Activated CD8-positive, alpha-beta T cell treated with anti-CD3 and anti-CD28 coated beads for 36 hours (primary cell): ENCODE data around the gene ENKD1. TPM values are rescaled to one million over a fixed set of nuclear protein-coding genes. Genes with fewer than 3 reads are reported as not detected.

Source experiments
- ATAC-seq: fragments of 200-7000 bp; cut with Tn5 transposase; one replicate; pipeline ENCODE4 v1.10.0; 2021; ENCODE audit warnings: mild to moderate bottlenecking, moderate library complexity
- CTCF ChIA-PET: fragments of 350-600 bp; sonication (Branson Sonifier 250); formaldehyde crosslinking; loops from one replicate; lab custom pipeline; 2021; ENCODE audit warnings: antibody characterized with exemption; lab: Charles Lee
- POLR2A ChIA-PET: fragments of 350-600 bp; sonication (Branson Sonifier 250); formaldehyde crosslinking; loops from one replicate; lab custom pipeline; 2021; ENCODE audit warnings: antibody characterized with exemption; lab: Charles Lee
- DNase-seq: peaks from one replicate; pipeline ENCODE4 v3.0.0-alpha.2; 2020
- H3K27ac Mint-ChIP-seq: one replicate; pipeline ENCODE4 v1.8.0; 2021; ENCODE audit warnings: mild to moderate bottlenecking, mixed read lengths
- H3K27me3 Mint-ChIP-seq: one replicate; pipeline ENCODE4 v1.8.0; 2021; ENCODE audit warnings: mixed read lengths
- H3K36me3 Mint-ChIP-seq: one replicate; pipeline ENCODE4 v1.8.0; 2021; ENCODE audit warnings: low read depth, mixed read lengths
- H3K4me1 Mint-ChIP-seq: one replicate; pipeline ENCODE4 v1.8.0; 2021; ENCODE audit warnings: low read depth, mixed read lengths
- H3K4me3 Mint-ChIP-seq: one replicate; pipeline ENCODE4 v1.8.0; 2021; ENCODE audit warnings: mild to moderate bottlenecking, moderate library complexity, mixed read lengths
- H3K9me3 Mint-ChIP-seq: one replicate; pipeline ENCODE4 v1.8.0; 2021; ENCODE audit warnings: mixed read lengths
- intact Hi-C: fragments of 100-400 bp; cut with micrococcal nuclease; formaldehyde crosslinking; loops from one replicate; pipeline ENCODE4 v1.10.0; 2022
- total RNA-seq, 2 experiments: library from RNA; stranded (reverse); gene quantifications; one replicate each; pipeline ENCODE4 v1.2.3, GENCODE V29; 2021
- TF ChIP-seq, protein P1 (sequence below): fragments of 200-600 bp; IDR thresholded peaks from one replicate; pipeline ENCODE4 v1.8.0; 2022; ENCODE audit warnings: antibody characterized with exemption, mild to moderate bottlenecking

ENKD1 gene
- total RNA-seq, 2 experiments from 2014 or later = 8.4 to 8.9 TPM

GRCh38 chr16:67665598-67665997, 952 bp downstream of the ENKD1 start:
- Mint-ChIP-seq H3K27ac (no peak overlapping the region), H3K4me1 (peaks cover 19% of the 10 kb centered on the region), H3K27me3 (no peaks in the 10 kb centered on the region), H3K9me3 (no peaks in the 10 kb centered on the region), H3K4me3 (peak overlapping the region; percentile 76), H3K36me3 (peaks cover 3% of the 10 kb centered on the region)
- POLR2A ChIA-PET = interaction anchor here (0.5 to 3.4 kb wide), 5 partner anchors 13 to 128 kb away, joined by 3 to 14 read pairs (median 4); partner anchors contain the start of gene CARMIL2
- no peak for ATAC-seq
- CTCF ChIA-PET = interaction anchor here (0.7 to 14.7 kb wide), 6 partner anchors 21 to 151 kb away, joined by 3 to 154 read pairs (median 14); partner anchors contain the start of genes CARMIL2 and CTCF
- TF ChIP-seq, protein P1, sequence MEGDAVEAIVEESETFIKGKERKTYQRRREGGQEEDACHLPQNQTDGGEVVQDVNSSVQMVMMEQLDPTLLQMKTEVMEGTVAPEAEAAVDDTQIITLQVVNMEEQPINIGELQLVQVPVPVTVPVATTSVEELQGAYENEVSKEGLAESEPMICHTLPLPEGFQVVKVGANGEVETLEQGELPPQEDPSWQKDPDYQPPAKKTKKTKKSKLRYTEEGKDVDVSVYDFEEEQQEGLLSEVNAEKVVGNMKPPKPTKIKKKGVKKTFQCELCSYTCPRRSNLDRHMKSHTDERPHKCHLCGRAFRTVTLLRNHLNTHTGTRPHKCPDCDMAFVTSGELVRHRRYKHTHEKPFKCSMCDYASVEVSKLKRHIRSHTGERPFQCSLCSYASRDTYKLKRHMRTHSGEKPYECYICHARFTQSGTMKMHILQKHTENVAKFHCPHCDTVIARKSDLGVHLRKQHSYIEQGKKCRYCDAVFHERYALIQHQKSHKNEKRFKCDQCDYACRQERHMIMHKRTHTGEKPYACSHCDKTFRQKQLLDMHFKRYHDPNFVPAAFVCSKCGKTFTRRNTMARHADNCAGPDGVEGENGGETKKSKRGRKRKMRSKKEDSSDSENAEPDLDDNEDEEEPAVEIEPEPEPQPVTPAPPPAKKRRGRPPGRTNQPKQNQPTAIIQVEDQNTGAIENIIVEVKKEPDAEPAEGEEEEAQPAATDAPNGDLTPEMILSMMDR = no peak
- intact Hi-C loops = loop anchor here (10.0 kb wide), 1 partner anchor 269 kb away; the partner anchor contains the start of genes CTRL and PSMB10
- DNase-seq = no peak

GRCh38 chr16:67664871-67665270, 1.7 kb downstream of the ENKD1 start:
- Mint-ChIP-seq H3K36me3 (peaks cover 3% of the 10 kb centered on the region), H3K27me3 (no peaks in the 10 kb centered on the region), H3K9me3 (no peaks in the 10 kb centered on the region), H3K4me1 (peaks cover 19% of the 10 kb centered on the region), H3K4me3 (peak overlapping the region; percentile 15), H3K27ac (no peak overlapping the region)
- CTCF ChIA-PET = interaction anchor here (0.6 to 14.7 kb wide), 7 partner anchors 20 to 184 kb away, joined by 3 to 154 read pairs (median 4); partner anchors contain the start of genes ATP6V0D1, CARMIL2, CTCF and RIPOR1
- POLR2A ChIA-PET = interaction anchor here (0.5 to 3.4 kb wide), 4 partner anchors 12 to 102 kb away, joined by 3 to 14 read pairs (median 4); partner anchors contain the start of gene CARMIL2
- DNase-seq (no peak), ATAC-seq (no peak)
- TF ChIP-seq, protein P1 = no peak
- intact Hi-C loops = loop anchor here (10.0 kb wide), 1 partner anchor 270 kb away; the partner anchor contains the start of genes CTRL and PSMB10

DNA sequence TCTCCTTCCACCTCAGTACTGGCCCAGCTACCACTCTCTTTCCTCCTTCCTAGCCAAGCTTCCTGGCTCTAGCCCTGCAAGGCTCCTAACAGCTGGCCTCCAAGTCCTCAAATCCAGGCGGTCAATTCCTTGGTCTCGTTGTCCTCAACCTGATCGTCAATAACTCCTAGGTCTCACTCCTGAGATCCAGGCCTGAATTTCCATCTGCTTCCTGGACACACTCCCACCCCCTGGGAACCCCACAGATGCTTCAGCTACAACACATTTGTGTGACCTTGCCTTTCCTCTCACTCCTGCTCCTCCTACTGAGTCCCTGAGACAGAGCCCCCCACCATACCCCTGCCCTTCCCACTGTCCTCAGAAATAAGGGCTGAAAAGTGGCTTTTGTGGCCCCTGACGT, 2.3 kb downstream of the ENKD1 start:
- Mint-ChIP-seq H3K4me3 (no peak overlapping the region), H3K36me3 (peaks cover 3% of the 10 kb centered on the region), H3K27me3 (no peaks in the 10 kb centered on the region), H3K9me3 (no peaks in the 10 kb centered on the region), H3K27ac (no peak overlapping the region), H3K4me1 (peaks cover 19% of the 10 kb centered on the region)
- CTCF ChIA-PET = interaction anchor here (0.6 to 14.7 kb wide), 15 partner anchors 8 to 377 kb away, joined by 3 to 154 read pairs (median 7); partner anchors contain the start of genes ATP6V0D1, CARMIL2, CTCF and RIPOR1
- POLR2A ChIA-PET = interaction anchor here (0.7 to 2.1 kb wide), 3 partner anchors 15 to 418 kb away, joined by 4 to 13 read pairs (median 5); no protein-coding TSS in a partner anchor
- TF ChIP-seq, protein P1 = no peak
- intact Hi-C loops = loop anchor here (10.0 kb wide), 1 partner anchor 271 kb away; the partner anchor contains the start of genes CTRL and PSMB10
- ATAC-seq (no peak), DNase-seq (no peak)

- Mint-ChIP-seq H3K27ac (no peak overlapping the region), H3K36me3 (peaks cover 3% of the 10 kb centered on the region), H3K27me3 (no peaks in the 10 kb centered on the region), H3K9me3 (no peaks in the 10 kb centered on the region), H3K4me3 (no peak overlapping the region), H3K4me1 (peaks cover 20% of the 10 kb centered on the region)
- ChIA-PET POLR2A (interaction anchor here (0.7 to 2.1 kb wide), 3 partner anchors 14 to 418 kb away, joined by 4 to 13 read pairs (median 5); no protein-coding TSS in a partner anchor), CTCF (interaction anchor here (0.6 to 14.7 kb wide), 16 partner anchors 8 to 377 kb away, joined by 3 to 154 read pairs (median 5); partner anchors contain the start of genes ATP6V0D1, CARMIL2, CTCF and RIPOR1)
- intact Hi-C loops = loop anchor here (10.0 kb wide), 1 partner anchor 271 kb away; the partner anchor contains the start of genes CTRL and PSMB10
- ATAC-seq (no peak), DNase-seq (no peak)
- TF ChIP-seq, protein P1 = peak; percentile 12
Measured at GRCh38 chr16:67663877-67664222, 2.7 kb downstream of the ENKD1 start.
